ENCODE results near the gene CDH23. TPM values are rescaled to one million over a fixed set of nuclear protein-coding genes. Genes with fewer than 3 reads are reported as not detected.

Gene CDH23
- total and polyA plus RNA-seq, 2 donors from 2014 or later = 1.1 to 6.4 TPM

DNA sequence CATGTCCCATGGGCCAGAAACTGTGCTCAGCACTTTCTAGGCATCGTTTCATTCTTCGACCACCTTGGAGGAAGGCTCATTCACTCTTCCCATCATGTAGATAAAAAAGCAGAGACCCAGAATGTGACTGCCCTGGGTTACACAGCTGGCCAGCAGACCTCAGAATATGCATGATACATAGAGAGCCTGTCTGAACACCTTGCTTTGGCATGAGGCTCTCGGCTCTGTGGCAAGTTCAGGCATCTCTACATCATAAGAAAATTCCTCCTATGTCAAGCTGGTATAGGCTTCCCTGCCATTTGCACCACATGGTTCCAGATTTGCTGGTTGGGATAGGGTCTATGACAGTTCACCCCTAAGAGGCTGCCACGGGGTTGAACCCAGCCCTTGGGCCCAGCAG lies 134.1 kb downstream of the CDH23 start:
- H3K4me1 ChIP-seq (ENCODE audit: control insufficient read depth in 2 of 3, insufficient read depth in 2 of 3, low read depth in 1 of 3, low read length in 3 of 3) = peaks cover 0 to 6% (median 4%) of the 10 kb centered on the region in 3 donors
- H3K9ac ChIP-seq (ENCODE audit: low read length in 3 of 3) = no peak overlapping the region
- intact Hi-C loops (cut with DNase I) = no loop called here
- H3K27me3 ChIP-seq (ENCODE audit: control insufficient read depth, insufficient read depth, low read length) = no peaks in the 10 kb centered on the region
- no peak for FAIRE-seq
- H3K4me3 ChIP-seq (ENCODE audit: low read length in 3 of 3) = no peak overlapping the region
- no peak for DNase-seq
- H3K9me3 ChIP-seq (ENCODE audit: control insufficient read depth in 2 of 3, insufficient read depth in 1 of 3, low read length in 3 of 3) = no peaks in the 10 kb centered on the region
- TF ChIP-seq, protein P1, sequence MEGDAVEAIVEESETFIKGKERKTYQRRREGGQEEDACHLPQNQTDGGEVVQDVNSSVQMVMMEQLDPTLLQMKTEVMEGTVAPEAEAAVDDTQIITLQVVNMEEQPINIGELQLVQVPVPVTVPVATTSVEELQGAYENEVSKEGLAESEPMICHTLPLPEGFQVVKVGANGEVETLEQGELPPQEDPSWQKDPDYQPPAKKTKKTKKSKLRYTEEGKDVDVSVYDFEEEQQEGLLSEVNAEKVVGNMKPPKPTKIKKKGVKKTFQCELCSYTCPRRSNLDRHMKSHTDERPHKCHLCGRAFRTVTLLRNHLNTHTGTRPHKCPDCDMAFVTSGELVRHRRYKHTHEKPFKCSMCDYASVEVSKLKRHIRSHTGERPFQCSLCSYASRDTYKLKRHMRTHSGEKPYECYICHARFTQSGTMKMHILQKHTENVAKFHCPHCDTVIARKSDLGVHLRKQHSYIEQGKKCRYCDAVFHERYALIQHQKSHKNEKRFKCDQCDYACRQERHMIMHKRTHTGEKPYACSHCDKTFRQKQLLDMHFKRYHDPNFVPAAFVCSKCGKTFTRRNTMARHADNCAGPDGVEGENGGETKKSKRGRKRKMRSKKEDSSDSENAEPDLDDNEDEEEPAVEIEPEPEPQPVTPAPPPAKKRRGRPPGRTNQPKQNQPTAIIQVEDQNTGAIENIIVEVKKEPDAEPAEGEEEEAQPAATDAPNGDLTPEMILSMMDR (IDR thresholded peaks at IDR 0.05; ENCODE audit: borderline replicate concordance, extremely low read depth, insufficient read depth) = no peak
- H3K36me3 ChIP-seq (ENCODE audit: control insufficient read depth in 2 of 3, insufficient read depth in 3 of 3, low read length in 3 of 3) = no peaks in the 10 kb centered on the region
- no peak overlapping the region for H3K27ac ChIP-seq (ENCODE audit: low read depth in 2 of 2, low read length in 2 of 2)

DNA sequence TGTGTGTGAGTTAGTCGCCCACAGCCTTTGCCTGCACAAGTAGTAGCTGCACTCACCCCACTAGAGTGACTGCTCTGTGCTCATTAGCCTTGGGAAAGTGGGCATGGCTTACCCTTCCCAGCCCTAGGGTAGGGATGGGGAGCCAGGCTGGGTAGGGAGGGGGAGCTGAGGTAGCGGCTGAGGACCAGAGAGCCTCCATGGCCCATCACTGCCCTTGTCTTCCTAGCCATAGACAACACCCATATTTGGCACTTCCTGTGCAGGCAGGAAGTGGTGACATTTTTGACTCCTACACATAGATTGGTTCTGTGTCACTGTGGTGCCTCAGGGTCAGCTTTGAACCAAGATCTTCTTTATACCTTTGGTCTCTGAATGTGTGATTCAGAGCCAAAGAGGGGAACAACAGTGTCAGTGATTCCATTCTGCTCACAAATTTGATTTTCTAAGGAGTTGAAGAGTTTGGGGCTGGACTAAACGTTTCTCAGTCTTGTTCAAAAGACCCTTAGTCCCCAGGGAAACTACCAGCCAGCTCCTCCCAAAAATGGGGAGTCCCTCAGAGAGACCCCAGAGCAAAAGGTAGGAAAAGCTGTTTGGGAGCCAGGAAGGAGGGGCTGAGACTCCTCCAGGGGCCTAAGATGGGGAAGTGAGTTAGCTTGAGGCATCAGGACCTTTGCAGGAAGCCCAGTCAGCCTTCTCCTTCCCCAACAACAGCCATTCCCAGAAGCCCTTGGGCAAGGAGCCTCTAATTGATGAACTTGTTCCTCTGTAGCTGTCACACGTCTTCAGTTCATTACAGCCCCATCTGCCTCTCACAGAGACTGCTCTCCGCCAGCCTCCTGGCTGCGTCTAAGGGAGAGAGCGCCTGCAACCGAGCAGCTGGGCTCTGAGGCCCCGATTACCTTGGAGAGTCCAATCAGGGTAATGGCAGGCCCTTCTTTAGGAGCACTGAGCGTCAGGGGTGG lies 135.0 kb downstream of the CDH23 start:
- Histone ChIP-seq H3K27ac (ENCODE audit: low read depth in 2 of 2, low read length in 2 of 2) (no peak overlapping the region), H3K9me3 (ENCODE audit: control insufficient read depth in 2 of 3, insufficient read depth in 1 of 3, low read length in 3 of 3) (no peaks in the 10 kb centered on the region), H3K4me1 (ENCODE audit: control insufficient read depth in 2 of 3, insufficient read depth in 2 of 3, low read depth in 1 of 3, low read length in 3 of 3) (peaks cover 0 to 6% (median 4%) of the 10 kb centered on the region in 3 donors), H3K27me3 (ENCODE audit: control insufficient read depth, insufficient read depth, low read length) (no peaks in the 10 kb centered on the region), H3K4me3 (ENCODE audit: low read length in 3 of 3) (no peak overlapping the region), H3K36me3 (ENCODE audit: control insufficient read depth in 2 of 3, insufficient read depth in 3 of 3, low read length in 3 of 3) (no peaks in the 10 kb centered on the region), H3K9ac (ENCODE audit: low read length in 3 of 3) (no peak overlapping the region)
- intact Hi-C loops (cut with DNase I) = no loop called here
- no peak for DNase-seq
- TF ChIP-seq, protein P1 (IDR thresholded peaks at IDR 0.05; ENCODE audit: borderline replicate concordance, extremely low read depth, insufficient read depth) = no peak
- no peak for FAIRE-seq

DNA sequence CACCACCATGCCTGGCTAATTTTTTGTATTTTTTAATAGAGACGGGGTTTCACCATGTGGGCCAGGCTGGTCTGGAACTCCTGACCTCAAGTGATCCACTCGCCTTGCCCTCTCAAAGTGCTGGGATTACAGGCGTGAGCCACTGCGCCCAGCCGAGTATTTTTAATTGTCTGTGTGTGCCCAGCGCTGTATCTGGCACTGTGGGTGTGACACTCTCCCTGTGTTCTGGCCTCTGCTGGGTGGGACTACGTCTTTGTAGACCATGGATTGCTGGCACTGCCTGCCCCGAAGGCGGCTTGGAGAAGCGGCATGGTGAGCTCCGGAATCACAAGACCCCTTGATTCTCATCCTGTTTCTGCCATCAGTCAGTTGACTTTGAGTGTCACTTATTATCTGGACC lies 136.2 kb downstream of the CDH23 start:
- H3K9ac ChIP-seq (ENCODE audit: low read length in 3 of 3) = no peak overlapping the region
- H3K4me1 ChIP-seq (ENCODE audit: control insufficient read depth in 2 of 3, insufficient read depth in 2 of 3, low read depth in 1 of 3, low read length in 3 of 3) = no peaks in the 10 kb centered on the region
- no peak overlapping the region for H3K27ac ChIP-seq (ENCODE audit: low read depth in 2 of 2, low read length in 2 of 2)
- H3K9me3 ChIP-seq (ENCODE audit: control insufficient read depth in 2 of 3, insufficient read depth in 1 of 3, low read length in 3 of 3) = no peaks in the 10 kb centered on the region
- no peak for FAIRE-seq
- TF ChIP-seq, protein P1 (IDR thresholded peaks at IDR 0.05; ENCODE audit: borderline replicate concordance, extremely low read depth, insufficient read depth) = no peak
- H3K27me3 ChIP-seq (ENCODE audit: control insufficient read depth, insufficient read depth, low read length) = no peaks in the 10 kb centered on the region
- intact Hi-C loops (cut with DNase I) = no loop called here
- no peak for DNase-seq
- no peaks in the 10 kb centered on the region for H3K36me3 ChIP-seq (ENCODE audit: control insufficient read depth in 2 of 3, insufficient read depth in 3 of 3, low read length in 3 of 3)
- H3K4me3 ChIP-seq (ENCODE audit: low read length in 3 of 3) = no peak overlapping the region

Measured in kidney (tissue), 14 donors.